T-helper 17 cell (primary cell): ENCODE measurements around the gene MAPK11. TPM values are rescaled to one million over a fixed set of nuclear protein-coding genes. Genes with fewer than 3 reads are reported as not detected.
A peak's percentile ranks its signal among the peaks of the same experiment; 100 is the strongest.

Experiments
- ATAC-seq: fragments of 150-1000 bp; cut with Tn5 transposase; 2 replicates; pipeline ENCODE4 v1.10.0; 2021; ENCODE audit warnings: mild to moderate bottlenecking, moderate library complexity
- DNase-seq, 3 donors: peaks; one replicate each; pipeline versions ENCODE4 v3.0.0 to v3.0.0-alpha.2; 2020 to 2021
- H3K9me3 ChIP-seq: one replicate; pipeline ENCODE4 v1.7.0; 2013; ENCODE audit warnings: low read length, mild to moderate bottlenecking; ENCODE audit not compliant: control insufficient read depth, poor library complexity, severe bottlenecking
- H3K27ac Mint-ChIP-seq: one replicate; pipeline ENCODE4 v1.8.0; 2022; ENCODE audit warnings: mild to moderate bottlenecking, moderate library complexity, mixed read lengths
- H3K27me3 Mint-ChIP-seq: one replicate; pipeline ENCODE4 v1.8.0; 2022; ENCODE audit warnings: mixed read lengths
- H3K36me3 Mint-ChIP-seq: one replicate; pipeline ENCODE4 v1.8.0; 2022; ENCODE audit warnings: low read depth, mixed read lengths
- H3K4me1 Mint-ChIP-seq: one replicate; pipeline ENCODE4 v1.8.0; 2022; ENCODE audit warnings: mild to moderate bottlenecking, mixed read lengths
- H3K4me3 Mint-ChIP-seq: one replicate; pipeline ENCODE4 v1.8.0; 2022; ENCODE audit warnings: mild to moderate bottlenecking, moderate library complexity, mixed read lengths
- total RNA-seq, 4 donors: library from RNA in 2 of 4; stranded (reverse) in 2 of 4; gene quantifications; one replicate each; pipeline ENCODE4 v1.2.3 and lab custom pipeline; 2022 to 2026

Gene MAPK11
- total RNA-seq, 2 donors from 2014 or later: 13.2 to 14.4 TPM

DNA sequence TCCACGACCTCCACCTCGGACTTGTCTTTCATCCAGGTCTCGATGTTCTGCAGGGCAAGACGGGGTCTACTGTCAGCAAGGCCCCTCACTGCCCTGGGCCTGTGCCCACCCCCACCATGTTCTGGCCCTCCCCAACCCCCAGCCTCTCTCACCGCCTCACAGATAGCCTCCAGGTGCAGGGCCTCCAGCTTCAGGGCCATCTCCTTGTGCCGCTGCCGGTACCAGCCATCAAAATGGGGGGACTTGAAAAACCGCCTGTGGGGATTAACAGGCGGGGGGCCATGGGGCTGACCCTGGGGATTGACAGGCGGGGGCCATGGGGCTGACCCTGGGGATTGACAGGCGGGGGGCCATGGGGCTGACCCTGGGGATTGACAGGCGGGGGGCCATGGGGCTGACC lies 42.2 kb upstream of the MAPK11 start:
- H3K4me1 Mint-ChIP-seq: peaks cover 10% of the 10 kb centered on the region
- ATAC-seq (no peak), DNase-seq (no peak)
- no peak overlapping the region for H3K4me3 Mint-ChIP-seq
- H3K36me3 Mint-ChIP-seq: no peaks in the 10 kb centered on the region
- H3K27me3 Mint-ChIP-seq: no peaks in the 10 kb centered on the region
- H3K9me3 ChIP-seq: no peaks in the 10 kb centered on the region
- H3K27ac Mint-ChIP-seq: no peak overlapping the region

DNA sequence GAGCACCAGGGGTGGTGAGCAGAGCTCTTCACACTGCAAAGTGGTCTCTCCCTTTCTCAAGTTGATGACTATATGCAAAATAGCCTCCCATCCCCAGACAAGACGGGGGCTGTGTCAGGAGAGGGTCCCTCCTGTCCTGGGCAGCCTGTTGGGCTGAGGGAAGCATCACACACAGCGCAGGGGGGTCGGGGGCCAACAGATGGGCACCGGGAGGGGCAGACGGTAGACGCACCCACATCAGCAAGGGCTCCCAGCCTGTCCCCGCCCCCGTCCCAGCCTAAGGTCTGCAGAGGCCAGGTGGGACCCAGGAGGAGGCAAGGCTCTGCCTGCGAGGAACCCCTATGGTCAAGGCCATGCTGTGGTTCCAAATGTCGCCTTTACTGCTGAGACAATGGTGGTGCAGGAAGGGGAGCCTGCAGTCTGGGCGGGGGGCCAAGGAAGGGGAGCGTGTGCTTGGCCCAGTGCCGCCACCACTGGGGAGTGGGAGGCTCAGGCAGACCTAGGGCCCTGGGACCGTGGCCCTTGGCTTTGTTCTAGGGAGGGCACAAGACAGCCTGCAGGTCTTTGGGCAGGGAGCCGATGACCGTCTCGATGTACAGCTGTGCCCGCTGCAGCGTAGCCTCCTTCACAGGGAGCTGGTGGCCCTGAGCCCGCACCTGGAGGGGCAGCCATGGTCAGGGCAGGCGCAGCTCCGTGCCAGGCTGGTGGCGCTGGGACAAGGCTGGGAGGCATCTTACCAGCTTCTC lies 41.6 kb upstream of the MAPK11 start:
- H3K27me3 Mint-ChIP-seq: no peaks in the 10 kb centered on the region
- peak overlapping the region; percentile 8 for H3K27ac Mint-ChIP-seq
- H3K4me3 Mint-ChIP-seq: no peak overlapping the region
- peaks cover 10% of the 10 kb centered on the region for H3K4me1 Mint-ChIP-seq
- no peaks in the 10 kb centered on the region for H3K36me3 Mint-ChIP-seq
- DNase-seq: no peak
- H3K9me3 ChIP-seq: no peaks in the 10 kb centered on the region
- no peak for ATAC-seq

DNA sequence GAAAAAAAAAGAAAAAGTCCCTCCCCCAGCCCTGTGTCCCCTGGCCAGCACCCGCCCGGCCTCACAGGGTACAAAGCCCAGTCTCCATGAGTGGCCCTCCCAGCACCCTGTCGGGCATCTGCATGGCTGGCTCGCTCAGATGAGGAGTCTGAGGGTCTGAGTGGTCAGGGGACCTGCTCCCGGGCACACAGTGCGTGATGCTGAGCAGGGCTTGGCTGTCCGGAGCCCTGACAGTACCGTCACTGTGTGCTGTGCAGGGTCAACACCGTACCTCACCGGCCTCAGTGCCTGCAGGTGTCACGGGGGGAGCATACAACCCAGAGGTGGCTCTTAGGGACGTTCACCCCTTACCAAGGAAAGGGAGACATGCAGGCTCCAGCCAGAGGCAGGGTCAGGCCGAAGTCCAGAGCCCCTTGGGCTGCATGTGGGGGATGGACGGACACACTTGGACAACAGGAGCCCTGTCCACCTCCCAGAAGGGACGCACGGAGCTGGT lies 40.8 kb upstream of the MAPK11 start:
- H3K27me3 Mint-ChIP-seq: peaks cover 4% of the 10 kb centered on the region
- H3K4me1 Mint-ChIP-seq: peaks cover 14% of the 10 kb centered on the region
- no peaks in the 10 kb centered on the region for H3K36me3 Mint-ChIP-seq
- no peaks in the 10 kb centered on the region for H3K9me3 ChIP-seq
- DNase-seq (no peak), ATAC-seq (no peak)
- H3K4me3 Mint-ChIP-seq: no peak overlapping the region
- H3K27ac Mint-ChIP-seq: peak overlapping the region; percentile 8

DNA sequence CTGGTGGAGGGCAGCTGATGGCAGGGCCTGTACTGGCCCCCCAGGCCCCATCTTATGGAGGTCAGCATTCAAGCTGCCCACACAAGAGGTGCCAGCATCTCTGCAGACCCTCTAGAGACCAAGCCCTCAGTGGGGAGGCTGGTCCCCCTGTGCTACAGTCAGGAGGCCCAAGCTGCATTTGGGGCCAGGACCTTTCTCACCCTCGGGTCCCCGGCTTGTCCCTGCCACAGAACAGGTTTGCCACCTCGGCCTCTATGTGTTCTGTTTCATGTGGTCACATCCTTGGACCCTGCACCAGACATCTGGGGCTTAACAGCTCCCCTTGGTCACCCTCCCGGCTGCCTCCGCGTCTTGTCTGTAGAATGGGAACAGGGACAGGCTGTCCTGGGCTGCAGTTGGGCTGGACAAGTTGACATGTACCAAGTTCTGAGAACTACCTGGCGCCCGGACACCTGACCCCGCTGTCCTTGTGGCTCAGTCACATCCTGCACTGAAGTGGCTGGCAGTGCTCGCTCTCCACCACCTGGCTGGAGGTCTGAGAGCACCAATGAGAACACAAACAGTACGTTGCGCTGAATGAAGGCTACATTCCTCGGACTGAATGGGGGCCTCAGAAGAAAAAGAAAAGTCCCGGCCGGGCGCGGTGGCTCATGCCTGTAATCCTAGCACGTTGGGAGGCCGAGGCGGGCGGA lies 40.0 kb upstream of the MAPK11 start:
- Mint-ChIP-seq H3K36me3 (no peaks in the 10 kb centered on the region), H3K27ac (no peak overlapping the region), H3K27me3 (peaks cover 7% of the 10 kb centered on the region), H3K4me1 (peaks cover 14% of the 10 kb centered on the region), H3K4me3 (no peak overlapping the region)
- no peak for ATAC-seq
- no peak for DNase-seq
- H3K9me3 ChIP-seq: no peaks in the 10 kb centered on the region

DNA sequence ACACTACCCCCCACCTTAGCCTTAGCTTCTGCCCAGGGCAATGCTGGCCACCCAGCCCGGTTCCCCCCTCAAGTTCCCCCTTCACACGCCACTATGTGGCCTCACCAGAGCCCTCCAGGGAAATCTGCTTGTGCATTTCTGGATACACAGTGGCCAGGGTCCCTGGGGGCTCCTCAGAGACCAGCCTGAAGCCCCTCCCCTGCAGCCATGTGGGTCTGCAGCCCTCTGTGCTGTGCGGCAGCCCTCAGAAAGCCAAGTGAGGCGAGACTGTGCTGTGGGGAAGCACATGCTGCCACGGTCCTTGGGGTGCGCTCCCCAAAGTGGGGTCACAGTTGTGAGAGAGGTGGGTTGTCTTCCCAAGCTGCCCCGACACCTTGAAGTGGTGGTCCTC lies 39.4 kb upstream of the MAPK11 start:
- Mint-ChIP-seq H3K4me1 (peaks cover 14% of the 10 kb centered on the region), H3K36me3 (no peaks in the 10 kb centered on the region), H3K27ac (no peak overlapping the region), H3K27me3 (peaks cover 7% of the 10 kb centered on the region), H3K4me3 (no peak overlapping the region)
- no peak for ATAC-seq
- DNase-seq: no peak
- H3K9me3 ChIP-seq: no peaks in the 10 kb centered on the region

DNA sequence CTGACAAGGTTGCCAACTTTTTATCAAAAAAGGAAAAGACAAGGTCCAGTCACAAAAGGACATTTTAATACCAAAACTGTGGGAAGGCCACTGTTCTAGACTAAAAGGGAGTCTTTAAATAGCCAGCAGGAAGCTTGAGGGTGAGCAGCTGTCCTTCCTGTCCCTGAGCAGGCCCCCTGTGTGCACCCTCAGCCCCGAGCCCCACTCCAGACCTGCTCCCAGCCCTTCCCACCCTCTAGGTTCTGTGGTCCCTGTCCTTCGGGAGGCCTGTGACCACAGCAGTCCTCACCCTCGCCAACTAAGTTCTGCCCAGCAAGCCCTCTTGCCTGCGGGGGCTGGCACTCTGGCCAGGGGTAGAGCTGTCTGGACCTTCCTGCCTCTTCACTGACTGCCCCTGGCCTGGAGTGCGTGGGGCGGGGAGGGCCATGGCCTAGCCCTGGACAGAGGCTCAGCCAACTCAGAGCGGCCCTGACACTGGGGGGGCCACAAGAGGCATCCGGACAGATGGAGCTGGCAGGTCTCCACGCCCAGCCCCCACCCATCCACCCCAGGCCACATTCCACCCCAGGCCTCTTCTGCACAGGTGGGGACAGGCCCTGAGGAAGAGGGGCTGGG lies 38.9 kb upstream of the MAPK11 start:
- H3K27ac Mint-ChIP-seq: no peak overlapping the region
- no peaks in the 10 kb centered on the region for H3K9me3 ChIP-seq
- H3K4me1 Mint-ChIP-seq: peaks cover 9% of the 10 kb centered on the region
- ATAC-seq (no peak), DNase-seq (no peak)
- H3K4me3 Mint-ChIP-seq: peak overlapping the region; percentile 62
- no peaks in the 10 kb centered on the region for H3K36me3 Mint-ChIP-seq
- H3K27me3 Mint-ChIP-seq: peaks cover 10% of the 10 kb centered on the region

DNA sequence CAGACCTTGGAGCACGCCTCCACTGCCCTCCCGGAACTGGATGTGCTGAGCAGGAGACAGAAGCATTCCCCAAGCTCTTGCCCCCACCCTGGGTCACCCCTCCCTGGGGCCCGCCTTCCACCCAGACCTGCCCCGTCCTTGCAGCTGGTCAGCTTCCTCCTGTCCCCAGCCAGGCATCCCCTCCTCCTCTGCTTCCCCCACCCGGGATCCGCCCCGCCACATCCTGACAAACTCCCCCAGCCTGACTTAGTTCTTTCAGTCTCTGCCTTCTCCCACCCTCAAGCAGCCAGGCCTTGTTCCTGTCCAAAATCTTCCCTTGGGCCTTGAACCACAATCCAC lies 38.4 kb upstream of the MAPK11 start:
- no peaks in the 10 kb centered on the region for H3K36me3 Mint-ChIP-seq
- no peak overlapping the region for H3K27ac Mint-ChIP-seq
- DNase-seq (no peak), ATAC-seq (no peak)
- no peaks in the 10 kb centered on the region for H3K9me3 ChIP-seq
- H3K27me3 Mint-ChIP-seq: peaks cover 12% of the 10 kb centered on the region
- H3K4me1 Mint-ChIP-seq: peaks cover 8% of the 10 kb centered on the region
- H3K4me3 Mint-ChIP-seq: peak overlapping the region; percentile 62

DNA sequence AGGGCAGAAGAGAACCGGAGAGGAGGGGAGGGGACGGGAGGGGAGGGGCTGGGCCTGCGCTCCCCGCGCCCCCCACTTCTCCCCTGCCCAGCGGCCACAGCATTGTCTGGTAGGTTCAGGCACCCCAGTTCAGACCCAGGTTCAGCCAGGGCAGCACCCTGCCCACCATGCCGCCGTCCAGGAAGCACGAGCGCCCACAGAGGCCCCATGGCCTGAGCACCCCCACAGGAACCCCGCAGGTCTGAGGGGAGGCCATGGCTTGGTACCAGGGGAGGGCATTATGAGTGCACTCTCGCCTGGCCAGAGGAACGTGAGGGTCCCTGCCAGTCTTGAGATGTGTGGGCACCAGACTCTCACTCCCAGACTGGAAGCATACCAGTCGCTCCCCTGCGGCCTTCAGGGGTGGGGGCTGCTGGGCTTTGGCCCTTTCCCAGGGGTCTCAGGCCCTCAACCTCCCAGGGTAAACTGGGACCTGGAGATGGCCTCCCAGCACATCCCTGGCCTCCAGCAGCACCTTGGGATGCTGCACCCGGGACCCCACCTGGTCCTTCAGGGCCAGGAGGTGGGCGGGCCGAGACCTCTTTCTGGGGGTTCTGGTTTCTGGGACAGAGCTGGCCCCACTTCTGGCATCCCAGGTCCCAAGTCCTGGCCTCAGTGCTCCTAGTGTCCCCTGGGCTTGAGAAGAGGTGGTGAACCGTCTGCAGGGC lies 37.9 kb upstream of the MAPK11 start:
- DNase-seq: no peak
- peaks cover 12% of the 10 kb centered on the region for H3K27me3 Mint-ChIP-seq
- no peak overlapping the region for H3K27ac Mint-ChIP-seq
- no peaks in the 10 kb centered on the region for H3K36me3 Mint-ChIP-seq
- H3K4me3 Mint-ChIP-seq: peak overlapping the region; percentile 62
- ATAC-seq: no peak
- H3K4me1 Mint-ChIP-seq: peaks cover 8% of the 10 kb centered on the region
- H3K9me3 ChIP-seq: no peaks in the 10 kb centered on the region

DNA sequence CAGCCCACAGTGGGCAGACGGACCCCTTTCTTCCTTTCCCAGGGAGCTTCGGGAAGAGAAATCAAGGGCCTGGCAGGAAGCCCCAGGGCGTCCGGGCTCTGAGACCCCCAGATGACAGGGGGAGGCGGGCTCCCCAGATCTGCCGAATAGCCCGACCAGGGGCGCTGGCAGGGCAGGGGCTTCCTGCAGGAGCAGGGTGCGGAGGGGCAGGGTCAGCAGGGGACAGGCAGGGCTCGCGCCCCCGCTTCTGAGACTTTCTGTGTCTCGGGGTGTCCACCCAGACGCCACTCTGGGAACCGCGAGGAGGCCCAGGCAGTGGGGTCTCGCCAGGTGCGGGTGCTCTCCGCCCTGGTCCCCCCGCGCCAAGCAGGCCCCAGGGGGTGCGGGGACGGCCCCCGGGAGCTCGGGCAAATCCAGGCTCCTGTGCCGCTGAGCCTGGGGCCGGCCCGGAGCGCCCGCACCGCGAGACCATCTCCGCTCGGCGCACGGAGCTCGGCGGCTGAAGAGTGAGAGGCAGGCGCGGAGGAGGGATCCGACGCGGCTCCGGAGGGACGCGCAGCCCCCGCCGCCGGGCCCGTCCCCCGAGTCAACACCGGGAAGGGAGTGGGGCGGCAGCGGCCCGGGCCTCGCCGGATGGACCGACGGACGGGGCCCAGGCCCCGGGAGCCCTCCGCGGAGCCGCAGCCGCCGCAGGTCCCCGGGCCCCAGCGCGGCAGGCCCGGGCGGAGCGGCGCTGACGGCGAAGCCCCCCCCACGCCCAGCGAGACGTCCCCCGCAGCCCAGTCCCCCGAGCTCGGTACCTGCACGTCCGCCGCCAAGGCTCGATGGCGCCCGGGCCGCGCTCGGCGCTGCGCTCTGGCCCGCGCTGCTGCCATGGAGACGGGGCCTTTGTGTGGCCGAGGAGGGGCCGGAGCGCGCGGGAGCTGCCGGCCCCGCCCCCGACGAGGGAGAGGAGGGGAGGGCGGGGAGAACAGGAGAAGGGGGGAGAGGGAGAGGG lies 36.9 kb upstream of the MAPK11 start, which contains the start of gene PLXNB2:
Gene PLXNB2, minus strand, starts transcription at position 894 of the 997 bp plus-strand sequence. CDS start 17,062 bp downstream, outside the sequence.
- peaks cover 8% of the 10 kb centered on the region for H3K4me1 Mint-ChIP-seq
- DNase-seq: no peak
- H3K27ac Mint-ChIP-seq: no peak within 1 kb of the TSS
- H3K9me3 ChIP-seq: no peaks in the 10 kb centered on the region
- no peaks in the 10 kb centered on the region for H3K36me3 Mint-ChIP-seq
- peak within 1 kb of the TSS; percentile 62 for H3K4me3 Mint-ChIP-seq
- peaks cover 12% of the 10 kb centered on the region for H3K27me3 Mint-ChIP-seq
- ATAC-seq: peak; percentile 39

DNA sequence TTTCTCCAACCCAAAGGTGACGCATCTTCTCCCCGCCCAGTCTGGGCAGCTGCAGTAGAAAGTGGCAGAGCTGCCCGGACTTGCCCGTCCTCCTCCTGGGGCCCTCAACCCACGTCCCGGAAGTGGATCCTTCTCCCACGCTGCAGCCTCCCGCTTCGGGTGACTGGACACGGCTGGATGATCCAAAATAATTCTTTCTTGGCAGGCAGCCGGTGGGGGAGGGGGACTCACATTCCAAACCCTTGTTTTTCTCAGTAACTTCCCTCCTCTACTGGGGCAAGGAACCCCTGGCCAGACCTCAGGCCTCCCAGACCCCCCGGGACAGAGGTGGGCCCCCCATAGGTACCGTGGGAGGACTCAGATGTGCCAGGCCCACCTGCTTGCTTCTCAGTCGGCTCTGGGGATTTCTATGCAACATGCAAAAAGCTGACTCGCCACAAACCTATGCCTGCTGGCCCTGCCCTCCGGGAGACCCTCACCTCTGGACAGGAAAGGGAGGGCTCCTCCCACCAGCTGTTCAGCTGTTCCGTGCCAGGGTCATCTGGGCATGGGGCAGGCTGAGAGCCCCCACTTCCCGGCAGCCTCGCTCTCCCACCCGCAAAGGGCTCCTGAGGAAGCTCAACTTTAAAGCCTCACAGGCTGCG lies 35.9 kb upstream of the MAPK11 start:
- Mint-ChIP-seq H3K27ac (no peak overlapping the region), H3K36me3 (no peaks in the 10 kb centered on the region), H3K4me1 (peaks cover 8% of the 10 kb centered on the region), H3K4me3 (peak overlapping the region; percentile 61), H3K27me3 (peaks cover 12% of the 10 kb centered on the region)
- H3K9me3 ChIP-seq: no peaks in the 10 kb centered on the region
- no peak for ATAC-seq
- DNase-seq: no peak

DNA sequence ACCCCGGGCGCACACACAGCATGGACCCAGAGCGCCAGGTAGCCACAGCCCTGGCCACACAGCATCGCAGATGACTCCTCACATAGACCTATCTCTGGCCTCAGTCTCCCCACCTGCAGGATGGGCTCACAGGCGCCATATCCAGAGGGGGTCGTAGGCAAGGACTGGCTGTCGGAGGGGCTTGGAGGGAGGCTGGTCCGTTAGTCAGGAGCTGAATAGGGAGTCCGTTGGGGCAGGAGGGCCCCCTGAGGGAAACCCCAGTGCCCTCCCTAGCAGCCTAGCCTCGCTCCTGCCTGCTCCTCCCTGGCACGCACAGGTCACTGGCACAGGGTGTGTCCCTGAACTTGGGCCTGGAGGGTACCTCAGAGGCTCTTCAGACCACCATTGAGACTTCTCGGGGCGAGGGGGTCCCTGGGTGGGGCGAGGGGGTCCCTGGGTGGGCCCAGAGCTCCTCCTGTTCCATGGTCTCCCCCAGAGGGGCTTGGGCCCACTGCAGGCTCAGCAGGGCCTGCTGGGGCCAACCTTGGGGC lies 35.3 kb upstream of the MAPK11 start:
- H3K36me3 Mint-ChIP-seq: no peaks in the 10 kb centered on the region
- peaks cover 12% of the 10 kb centered on the region for H3K27me3 Mint-ChIP-seq
- H3K4me1 Mint-ChIP-seq: peaks cover 8% of the 10 kb centered on the region
- H3K27ac Mint-ChIP-seq: no peak overlapping the region
- DNase-seq (no peak), ATAC-seq (no peak)
- H3K9me3 ChIP-seq: no peaks in the 10 kb centered on the region
- no peak overlapping the region for H3K4me3 Mint-ChIP-seq
